PC-3 (cell line): ENCODE measurements around the gene LRRC8C. TPM values are rescaled to one million over a fixed set of nuclear protein-coding genes. Genes with fewer than 3 reads are reported as not detected.

Experiments used
- ATAC-seq: fragments of 200-7000 bp; cut with Tn5 transposase; 2 replicates; pipeline ENCODE4 v1.9.1; 2020; ENCODE audit warnings: mild to moderate bottlenecking, moderate library complexity
- BruUV-seq: library from RNA; stranded (reverse); fragments of 400-500 nt; replicated peaks from 2 replicates; lab custom pipeline; 2021; lab: Mats Ljungman, UMichigan
- CTCF ChIA-PET: fragments of 300-600 bp; sonication (Branson Sonifier 250); formaldehyde crosslinking; loops from one replicate; lab custom pipeline; 2022; ENCODE audit warnings: antibody characterized with exemption; lab: Charles Lee
- POLR2A ChIA-PET: fragments of 300-600 bp; sonication (Branson Sonifier 250); formaldehyde crosslinking; loops from one replicate; lab custom pipeline; 2022; ENCODE audit warnings: antibody characterized with exemption; ENCODE audit not compliant: unreplicated experiment; lab: Charles Lee
- DNase-seq: peaks from one replicate; pipeline ENCODE4 v3.0.0-alpha.2; 2015
- H2AFZ ChIP-seq: fragments of 300-600 bp; sonication (generic); 2 replicates; pipeline ENCODE4 v1.6.0; 2016; ENCODE audit warnings: antibody characterized with exemption, low read length
- H3F3A ChIP-seq: fragments of 300-600 bp; sonication (generic); one replicate; pipeline ENCODE4 v1.6.0; 2017; ENCODE audit warnings: antibody characterized with exemption, low read length, control low read depth, mild to moderate bottlenecking; ENCODE audit not compliant: unreplicated experiment
- H3K27ac ChIP-seq: fragments of 300-600 bp; sonication (generic); 2 replicates; pipeline ENCODE4 v1.5.1; 2016; ENCODE audit warnings: mild to moderate bottlenecking, low read length
- H3K27me3 ChIP-seq: fragments of 300-600 bp; sonication (generic); 2 replicates; pipeline ENCODE4 v1.6.1; 2016; ENCODE audit warnings: low read length, mixed read lengths
- H3K36me3 ChIP-seq: fragments of 300-600 bp; sonication (generic); 2 replicates; pipeline ENCODE4 v1.6.1; 2016; ENCODE audit warnings: low read depth, mixed run types, low read length, mixed read lengths
- H3K4me1 ChIP-seq: fragments of 300-600 bp; sonication (generic); 2 replicates; pipeline ENCODE4 v1.5.1; 2016; ENCODE audit warnings: low read length; ENCODE audit not compliant: insufficient read depth
- H3K4me2 ChIP-seq: fragments of 300-600 bp; sonication (generic); 2 replicates; pipeline ENCODE4 v1.6.0; 2016; ENCODE audit warnings: low read length
- H3K4me3 ChIP-seq: fragments of 300-600 bp; sonication (generic); 2 replicates; pipeline ENCODE4 v1.5.1; 2016; ENCODE audit warnings: mild to moderate bottlenecking, low read length, mixed read lengths
- H3K79me2 ChIP-seq: fragments of 300-600 bp; sonication (generic); 2 replicates; pipeline ENCODE4 v1.6.1; 2017; ENCODE audit warnings: low read length, mixed read lengths
- H3K9ac ChIP-seq: fragments of 300-600 bp; sonication (generic); 2 replicates; pipeline ENCODE4 v1.6.0; 2016; ENCODE audit warnings: mild to moderate bottlenecking, low read length
- H3K9me2 ChIP-seq: fragments of 300-600 bp; sonication (generic); replicated peaks from 2 replicates; pipeline ENCODE4 v1.6.1; 2016; ENCODE audit warnings: mixed run types, low read length, mixed read lengths
- H3K9me3 ChIP-seq: fragments of 300-600 bp; sonication (generic); 2 replicates; pipeline ENCODE4 v1.6.1; 2016; ENCODE audit warnings: low read length, mixed read lengths
- H4K20me1 ChIP-seq: fragments of 300-600 bp; sonication (generic); 2 replicates; pipeline ENCODE4 v1.6.1; 2016; ENCODE audit warnings: low read length, mixed read lengths
- CTCF ChIP-seq: fragments of 300-600 bp; sonication (generic); conservative IDR thresholded peaks from 2 replicates; pipeline ENCODE4 v1.5.1; 2017; ENCODE audit warnings: antibody characterized with exemption, low read depth, mild to moderate bottlenecking, low read length
- EZH2 ChIP-seq: fragments of 300-600 bp; sonication (generic); IDR thresholded peaks from one replicate; pipeline ENCODE4 v1.6.1; 2017; ENCODE audit warnings: antibody characterized with exemption, mild to moderate bottlenecking, low read length; ENCODE audit not compliant: unreplicated experiment
- EZH2phosphoT487 ChIP-seq: fragments of 300-600 bp; sonication (generic); IDR thresholded peaks from 2 replicates; pipeline ENCODE4 v1.6.1; 2018; ENCODE audit warnings: mild to moderate bottlenecking, antibody characterized with exemption, low read length, borderline replicate concordance
- intact Hi-C: fragments of 100-400 bp; cut with micrococcal nuclease; formaldehyde crosslinking; loops from 2 replicates; pipeline ENCODE4 v1.9.0; 2023
- total RNA-seq: library from RNA; depleted of rRNA; stranded (reverse); fragments of >200 nt; gene quantifications from 2 replicates; pipeline ENCODE4 v1.2.3, GENCODE V29; 2014

LRRC8C gene
- total RNA-seq, 1 experiment from 2014 or later = 4.3 TPM

GRCh38 chr1:89698624-89699023, 65.7 kb downstream of the LRRC8C start:
- no peak overlapping the region for H2AFZ ChIP-seq
- H3K9me2 ChIP-seq = no peaks in the 10 kb centered on the region
- TF ChIP-seq CTCF (no peak), EZH2 (no peak), EZH2phosphoT487 (no peak)
- no peak overlapping the region for H3K9ac ChIP-seq
- no peaks in the 10 kb centered on the region for H3K79me2 ChIP-seq
- ATAC-seq (peak; percentile 80), DNase-seq (peak; percentile 48)
- H3K4me1 ChIP-seq = no peaks in the 10 kb centered on the region
- H3K4me3 ChIP-seq = no peak overlapping the region
- no TSS peak for BruUV-seq
- no peaks in the 10 kb centered on the region for H3K9me3 ChIP-seq
- ChIA-PET POLR2A (no interaction called here), CTCF (no interaction called here)
- no peak overlapping the region for H3K4me2 ChIP-seq
- no peaks in the 10 kb centered on the region for H3K27me3 ChIP-seq
- intact Hi-C loops = loop anchor here (10.0 kb wide), 1 partner anchor 66 kb away; no protein-coding TSS in a partner anchor
- no peaks in the 10 kb centered on the region for H4K20me1 ChIP-seq
- no peaks in the 10 kb centered on the region for H3F3A ChIP-seq
- H3K36me3 ChIP-seq = no peaks in the 10 kb centered on the region
- H3K27ac ChIP-seq = no peak overlapping the region

- H2AFZ ChIP-seq = no peak overlapping the region
- H3K9ac ChIP-seq = no peak overlapping the region
- no TSS peak for BruUV-seq
- TF ChIP-seq CTCF = no peak
- no peak for TF ChIP-seq EZH2phosphoT487
- TF ChIP-seq EZH2 = no peak
- H3K4me2 ChIP-seq = no peak overlapping the region
- intact Hi-C loops = loop anchor here (10.0 kb wide), 1 partner anchor 65 kb away; no protein-coding TSS in a partner anchor
- no peaks in the 10 kb centered on the region for H3F3A ChIP-seq
- no peak for DNase-seq
- no peak overlapping the region for H3K27ac ChIP-seq
- no peaks in the 10 kb centered on the region for H4K20me1 ChIP-seq
- H3K36me3 ChIP-seq = no peaks in the 10 kb centered on the region
- no peaks in the 10 kb centered on the region for H3K9me3 ChIP-seq
- H3K79me2 ChIP-seq = no peaks in the 10 kb centered on the region
- H3K4me3 ChIP-seq = no peak overlapping the region
- CTCF ChIA-PET = no interaction called here
- ATAC-seq = no peak
- H3K27me3 ChIP-seq = no peaks in the 10 kb centered on the region
- H3K4me1 ChIP-seq = no peaks in the 10 kb centered on the region
- no peaks in the 10 kb centered on the region for H3K9me2 ChIP-seq
- POLR2A ChIA-PET = no interaction called here
These were observed 66.6 kb downstream of the LRRC8C start for GRCh38 chr1:89699451-89699986.

GRCh38 chr1:89701746-89702241, 68.9 kb downstream of the LRRC8C start:
- ATAC-seq (no peak), DNase-seq (no peak)
- no peaks in the 10 kb centered on the region for H3K4me1 ChIP-seq
- no TSS peak for BruUV-seq
- H3K9me2 ChIP-seq = no peaks in the 10 kb centered on the region
- no peak overlapping the region for H3K27ac ChIP-seq
- no peak overlapping the region for H3K4me2 ChIP-seq
- CTCF ChIA-PET = no interaction called here
- no peak overlapping the region for H3K9ac ChIP-seq
- H3K79me2 ChIP-seq = no peaks in the 10 kb centered on the region
- no peak overlapping the region for H3K4me3 ChIP-seq
- H4K20me1 ChIP-seq = no peaks in the 10 kb centered on the region
- no peaks in the 10 kb centered on the region for H3K36me3 ChIP-seq
- POLR2A ChIA-PET = no interaction called here
- intact Hi-C loops = no loop called here
- TF ChIP-seq EZH2phosphoT487 (no peak), EZH2 (no peak), CTCF (no peak)
- H3K9me3 ChIP-seq = no peaks in the 10 kb centered on the region
- no peaks in the 10 kb centered on the region for H3F3A ChIP-seq
- no peaks in the 10 kb centered on the region for H3K27me3 ChIP-seq
- no peak overlapping the region for H2AFZ ChIP-seq
